Measurements from ENCODE around the gene SDHAF2. TPM values are rescaled to one million over a fixed set of nuclear protein-coding genes. Genes with fewer than 3 reads are reported as not detected.

Gene SDHAF2
- total RNA-seq, 1 experiment from 2014 or later: 34.0 TPM

- ChIA-PET RAD21 (ENCODE audit: low non-redundant PET in 1 of 2, low total read pairs in 2 of 2, uncharacterized antibody in 2 of 2, unreplicated experiment in 2 of 2) (no interaction called here), CTCF (interaction anchor here (0.9 to 3.3 kb wide), 3 partner anchors 30 to 162 kb away, joined by 5 to 21 read pairs (median 7); no protein-coding TSS in a partner anchor), POLR2A (no interaction called here)
- H3K27me3 ChIP-seq (ENCODE audit: insufficient read depth, low read length): no peaks in the 10 kb centered on the region
- H3K27ac ChIP-seq (ENCODE audit: low read depth, low read length): no peak overlapping the region
- no peak overlapping the region for H3K4me3 ChIP-seq (replicated peaks in 1 of 2; ENCODE audit: low read depth in 1 of 2, low read length in 2 of 2)
- no TSS peak for BruUV-seq (replicated peaks)
- ATAC-seq: no peak
- no peaks in the 10 kb centered on the region for H4K20me1 ChIP-seq (ENCODE audit: insufficient read depth)
- no peaks in the 10 kb centered on the region; a peak in 1 of 4 replicates for H3K36me3 ChIP-seq (ENCODE audit: control insufficient read depth in 1 of 2, insufficient read depth in 2 of 2, low read length in 2 of 2)
- H3K9me3 ChIP-seq (ENCODE audit: control insufficient read depth in 1 of 2, insufficient read depth in 1 of 2, low read depth in 1 of 2, low read length in 2 of 2): no peaks in the 10 kb centered on the region
- no peak for DNase-seq (ENCODE audit: low read depth, low spot score)
- intact Hi-C loops (cut with micrococcal nuclease): no loop called here
- H3K4me2 ChIP-seq (ENCODE audit: low read length): no peak overlapping the region
- no peaks in the 10 kb centered on the region for H3K79me2 ChIP-seq (ENCODE audit: insufficient read depth, low read length)
- H3K9me2 ChIP-seq (ENCODE audit: insufficient read depth): no peaks in the 10 kb centered on the region
- H2AFZ ChIP-seq (ENCODE audit: low read depth, low read length, poor library complexity, severe bottlenecking): no peak overlapping the region
- no peaks in the 10 kb centered on the region for H3K4me1 ChIP-seq (ENCODE audit: control insufficient read depth in 1 of 2, insufficient read depth in 2 of 2, low read length in 2 of 2)
- TF ChIP-seq SRF (IDR thresholded peaks at IDR 0.05; ENCODE audit: low read depth) (no peak), POLR2AphosphoS5 (IDR thresholded peaks at IDR 0.05; ENCODE audit: low read depth, low read length) (no peak), MAX (IDR thresholded peaks at IDR 0.05) (no peak), REST (IDR thresholded peaks at IDR 0.05; ENCODE audit: low read depth) (no peak), EZH2phosphoT487 (IDR thresholded peaks at IDR 0.05; ENCODE audit: borderline replicate concordance) (no peak), POLR2A (IDR thresholded peaks at IDR 0.05; ENCODE audit: borderline replicate concordance, extremely low read depth, insufficient read depth, insufficient read length) (no peak), CTCF (IDR thresholded peaks at IDR 0.05 in 2 of 3, conservative IDR thresholded peaks at IDR 0.05 in 1 of 3; ENCODE audit: borderline replicate concordance in 1 of 3, insufficient read depth in 1 of 3, low read depth in 2 of 3, low read length in 2 of 3) (no peak), CBX3 (IDR thresholded peaks at IDR 0.05; ENCODE audit: low read depth) (no peak), FOSL1 (IDR thresholded peaks at IDR 0.05; ENCODE audit: low read depth) (no peak), TCF7L2 (IDR thresholded peaks at IDR 0.05; ENCODE audit: borderline replicate concordance, extremely low read depth, insufficient read depth, insufficient read length) (no peak), ZFX (IDR thresholded peaks at IDR 0.05) (no peak), EGR1 (IDR thresholded peaks at IDR 0.05; ENCODE audit: low read depth) (no peak), JUND (IDR thresholded peaks at IDR 0.05) (no peak), ELF1 (IDR thresholded peaks at IDR 0.05; ENCODE audit: borderline replicate concordance, low read depth) (no peak)
- H3K9ac ChIP-seq (ENCODE audit: low read length): no peak overlapping the region
These were observed 46.4 kb downstream of the SDHAF2 start for GRCh38 chr11:61476371-61476770.
